GM12878 (cell line): ENCODE results near the gene MFSD11. TPM values are rescaled to one million over a fixed set of nuclear protein-coding genes. Genes with fewer than 3 reads are reported as not detected.

Experiments
- PAX5 ChIP-seq: IDR thresholded peaks from 2 replicates; pipeline ENCODE4 v1.6.1; 2011; ENCODE audit warnings: low read depth, low read length, borderline replicate concordance
- RUNX3 ChIP-seq: IDR thresholded peaks from 2 replicates; pipeline ENCODE4 v1.6.1; 2012; ENCODE audit warnings: low read length, inconsistent platforms
- TCF12 ChIP-seq: IDR thresholded peaks from 2 replicates; pipeline ENCODE4 v1.6.1; 2011; ENCODE audit warnings: low read depth, mild to moderate bottlenecking, low read length
- ZZZ3 ChIP-seq: IDR thresholded peaks from 2 replicates; pipeline ENCODE4 v1.6.1; 2011; ENCODE audit warnings: low read depth; ENCODE audit not compliant: control insufficient read depth, insufficient read length
- polyA plus RNA-seq, 11 experiments: library from polyadenylated mRNA; depleted of rRNA in 4 of 11; unstranded in 6 of 11; stranded (reverse) in 5 of 11; fragments of >200 nt; fragmentation: Nextera tagmentation in 4 of 11; fragmentation: Illumina TruSeq in 1 of 11; extraction: Ambion mirVana in 4 of 11; extraction: Trizol in 1 of 11; gene quantifications; 1 replicate in 1 of 11; 2 replicates in 10 of 11; pipeline versions ENCODE4 v1.2.1 to v1.2.3, GENCODE V29; 2011 to 2016; ENCODE audit warnings: inconsistent platforms in 2 of 11, missing spikeins in 2 of 11, low read depth in 1 of 11
- total RNA-seq, 4 experiments: library from RNA; depleted of rRNA in 3 of 4; stranded (reverse); fragments of >200 nt in 3 of 4; fragmentation: Illumina TruSeq in 1 of 4; extraction: Trizol in 1 of 4; gene quantifications; 2 replicates each; pipeline versions ENCODE4 v1.2.1 to v1.2.3, GENCODE V29; 2013 to 2021
- TF ChIP-seq, protein P1 (sequence below): fragments of 450-650 bp; IDR thresholded peaks from 2 replicates; pipeline ENCODE4 v1.6.1; 2017; ENCODE audit warnings: mild to moderate bottlenecking, low read depth, inconsistent platforms; ENCODE audit not compliant: poor library complexity, severe bottlenecking
- TF ChIP-seq, protein P2 (sequence below): IDR thresholded peaks from 2 replicates; pipeline ENCODE4 v1.6.1; 2011; ENCODE audit warnings: low read depth, mild to moderate bottlenecking, low read length, moderate library complexity, borderline replicate concordance; ENCODE audit errors: extremely low read depth
- TF ChIP-seq, protein P3 (sequence below): IDR thresholded peaks from 2 replicates; pipeline ENCODE4 v1.6.1; 2011; ENCODE audit warnings: borderline replicate concordance, low read depth, mild to moderate bottlenecking, moderate library complexity, mixed read lengths, low read length; ENCODE audit not compliant: insufficient read depth; ENCODE audit errors: extremely low read length

MFSD11 gene
- total and polyA plus RNA-seq, 10 of the 15 experiments (the other 5 are each of a cell fraction or from before 2014, with no cell fraction given), result 11.0 to 19.4 (median 15.5) TPM

DNA sequence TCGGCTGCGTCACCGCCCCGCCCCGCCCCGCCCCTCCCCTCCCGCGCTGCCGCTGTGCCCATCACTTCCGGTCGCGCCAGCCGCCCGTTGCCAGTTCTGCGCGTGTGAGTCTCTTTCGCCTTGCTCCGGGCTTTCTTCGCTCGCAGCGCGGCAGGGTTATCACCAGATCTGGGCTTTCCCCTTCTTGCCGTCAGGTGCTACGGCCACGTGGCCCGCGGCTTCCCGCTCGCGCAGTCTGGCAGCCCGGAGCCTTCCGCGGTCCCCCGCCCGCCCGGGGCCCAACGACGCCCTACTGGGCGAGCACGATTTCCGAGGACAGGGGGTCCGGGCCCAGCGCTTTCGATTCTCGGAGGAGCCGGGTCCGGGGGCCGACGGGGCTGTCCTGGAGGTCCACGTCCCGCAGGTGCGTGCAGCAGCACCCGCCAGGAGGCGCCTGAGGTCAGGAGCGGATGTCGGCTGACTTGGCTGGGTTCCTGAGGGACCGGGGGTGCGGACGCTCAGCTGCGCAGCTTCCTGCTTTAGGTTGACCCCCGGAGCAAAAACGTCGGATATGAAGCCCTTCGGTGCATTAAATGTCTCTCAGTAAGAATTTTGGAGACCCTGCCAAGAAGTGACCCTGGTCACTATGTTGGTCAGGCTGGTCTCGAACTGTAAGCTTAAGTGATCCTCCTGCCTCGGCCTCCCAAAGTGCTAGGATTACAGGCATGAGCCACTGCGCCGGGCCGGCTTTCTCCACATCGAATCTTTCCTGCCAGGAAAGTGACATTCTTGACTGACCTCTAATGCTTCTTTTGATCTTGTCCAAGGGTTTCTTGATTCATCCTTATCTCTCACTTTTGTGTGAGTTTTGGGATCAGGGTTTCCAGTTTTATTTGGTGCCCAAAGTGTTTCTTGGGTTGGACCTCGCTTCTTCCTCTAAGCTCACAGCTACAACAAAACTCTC lies 10.9 kb upstream of the MFSD11 start, which contains the start of gene METTL23 (continued):
- peak; percentile 62; the same call in 1 of the 2 replicates for TF ChIP-seq RUNX3
- TF ChIP-seq, protein P1, sequence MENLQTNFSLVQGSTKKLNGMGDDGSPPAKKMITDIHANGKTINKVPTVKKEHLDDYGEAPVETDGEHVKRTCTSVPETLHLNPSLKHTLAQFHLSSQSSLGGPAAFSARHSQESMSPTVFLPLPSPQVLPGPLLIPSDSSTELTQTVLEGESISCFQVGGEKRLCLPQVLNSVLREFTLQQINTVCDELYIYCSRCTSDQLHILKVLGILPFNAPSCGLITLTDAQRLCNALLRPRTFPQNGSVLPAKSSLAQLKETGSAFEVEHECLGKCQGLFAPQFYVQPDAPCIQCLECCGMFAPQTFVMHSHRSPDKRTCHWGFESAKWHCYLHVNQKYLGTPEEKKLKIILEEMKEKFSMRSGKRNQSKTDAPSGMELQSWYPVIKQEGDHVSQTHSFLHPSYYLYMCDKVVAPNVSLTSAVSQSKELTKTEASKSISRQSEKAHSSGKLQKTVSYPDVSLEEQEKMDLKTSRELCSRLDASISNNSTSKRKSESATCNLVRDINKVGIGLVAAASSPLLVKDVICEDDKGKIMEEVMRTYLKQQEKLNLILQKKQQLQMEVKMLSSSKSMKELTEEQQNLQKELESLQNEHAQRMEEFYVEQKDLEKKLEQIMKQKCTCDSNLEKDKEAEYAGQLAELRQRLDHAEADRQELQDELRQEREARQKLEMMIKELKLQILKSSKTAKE, result no peak
- no peak for TF ChIP-seq ZZZ3
- TF ChIP-seq PAX5, result peak; percentile 8; the same call in 1 of the 2 replicates
- TF ChIP-seq TCF12, result peak; percentile 54; the same call in 1 of the 2 replicates
- TF ChIP-seq, protein P2, sequence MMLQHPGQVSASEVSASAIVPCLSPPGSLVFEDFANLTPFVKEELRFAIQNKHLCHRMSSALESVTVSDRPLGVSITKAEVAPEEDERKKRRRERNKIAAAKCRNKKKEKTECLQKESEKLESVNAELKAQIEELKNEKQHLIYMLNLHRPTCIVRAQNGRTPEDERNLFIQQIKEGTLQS, result peak; percentile 3; the same call in 1 of the 2 replicates
- TF ChIP-seq, protein P3, sequence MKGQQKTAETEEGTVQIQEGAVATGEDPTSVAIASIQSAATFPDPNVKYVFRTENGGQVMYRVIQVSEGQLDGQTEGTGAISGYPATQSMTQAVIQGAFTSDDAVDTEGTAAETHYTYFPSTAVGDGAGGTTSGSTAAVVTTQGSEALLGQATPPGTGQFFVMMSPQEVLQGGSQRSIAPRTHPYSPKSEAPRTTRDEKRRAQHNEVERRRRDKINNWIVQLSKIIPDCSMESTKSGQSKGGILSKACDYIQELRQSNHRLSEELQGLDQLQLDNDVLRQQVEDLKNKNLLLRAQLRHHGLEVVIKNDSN, result peak; percentile 84
